Measurements from ENCODE around the gene NCOR2. TPM values are rescaled to one million over a fixed set of nuclear protein-coding genes. Genes with fewer than 3 reads are reported as not detected.

Gene NCOR2
- polyA plus RNA-seq, 3 donors, result 49.9 to 59.7 (median 50.1) TPM

DNA sequence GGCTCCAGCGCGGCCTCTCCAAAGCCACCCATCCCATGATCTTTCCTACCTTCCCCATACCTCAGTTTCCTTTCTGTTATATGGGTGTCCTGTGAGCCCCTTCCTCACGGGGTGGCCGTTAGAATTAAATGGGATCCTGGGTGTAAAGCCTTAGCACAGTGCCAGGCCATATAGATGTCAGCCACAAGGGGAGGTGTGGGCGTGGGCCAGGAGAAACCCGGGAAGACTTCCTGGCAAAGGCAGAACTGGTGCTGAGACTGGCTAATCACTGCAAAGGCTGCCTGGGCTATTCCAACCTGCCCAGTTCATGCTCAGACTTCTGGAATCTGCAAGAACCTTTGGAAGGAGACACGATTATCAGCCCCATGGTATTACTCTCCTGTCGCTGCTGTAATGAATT is 11.0 kb upstream of the NCOR2 start:
- no peak for DNase-seq (ENCODE audit: low read depth in 3 of 3, low spot score in 2 of 3)

DNA sequence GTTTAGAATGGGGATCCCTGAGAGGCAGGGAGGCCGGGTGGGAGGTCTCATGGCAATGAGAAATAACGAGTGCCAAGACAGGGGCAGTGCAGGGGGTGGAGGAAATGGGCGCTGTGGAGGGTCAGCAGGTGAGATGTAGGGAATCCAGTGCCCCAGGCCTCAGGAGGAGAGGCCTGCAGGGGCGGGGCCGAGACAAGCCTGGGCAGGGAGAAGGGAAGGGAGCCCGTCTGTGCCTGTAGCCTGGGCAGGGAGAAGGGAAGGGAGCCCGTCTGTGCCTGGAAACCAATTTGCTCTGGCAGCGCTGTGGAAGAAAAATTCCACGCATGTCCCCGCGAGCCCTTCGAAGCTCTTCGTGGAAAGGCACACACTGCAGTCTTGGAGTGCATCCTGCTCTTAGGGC is 10.6 kb upstream of the NCOR2 start:
- DNase-seq (ENCODE audit: low read depth in 3 of 3, low spot score in 2 of 3), result no peak

DNA sequence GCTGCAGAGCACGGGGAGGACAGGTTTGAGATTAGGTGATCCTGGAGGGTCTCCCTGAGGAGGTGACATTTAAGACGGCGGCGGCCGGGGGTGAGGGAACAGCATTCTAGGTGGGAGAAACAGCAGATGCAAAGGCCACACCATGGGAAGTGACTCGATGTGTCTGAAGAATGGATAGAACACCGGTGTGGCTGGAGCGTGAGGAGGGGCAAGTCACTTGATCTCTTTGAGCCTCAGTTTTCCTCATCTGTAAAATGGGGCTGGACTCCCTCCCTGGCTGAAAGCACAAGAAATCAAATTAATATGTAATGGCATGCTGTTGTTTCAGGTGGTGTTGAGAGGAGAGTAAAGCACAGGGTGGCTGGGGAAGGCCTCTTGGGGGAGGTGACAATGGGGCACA is 10.0 kb upstream of the NCOR2 start:
- no peak for DNase-seq (ENCODE audit: low read depth in 3 of 3, low spot score in 2 of 3)

DNA sequence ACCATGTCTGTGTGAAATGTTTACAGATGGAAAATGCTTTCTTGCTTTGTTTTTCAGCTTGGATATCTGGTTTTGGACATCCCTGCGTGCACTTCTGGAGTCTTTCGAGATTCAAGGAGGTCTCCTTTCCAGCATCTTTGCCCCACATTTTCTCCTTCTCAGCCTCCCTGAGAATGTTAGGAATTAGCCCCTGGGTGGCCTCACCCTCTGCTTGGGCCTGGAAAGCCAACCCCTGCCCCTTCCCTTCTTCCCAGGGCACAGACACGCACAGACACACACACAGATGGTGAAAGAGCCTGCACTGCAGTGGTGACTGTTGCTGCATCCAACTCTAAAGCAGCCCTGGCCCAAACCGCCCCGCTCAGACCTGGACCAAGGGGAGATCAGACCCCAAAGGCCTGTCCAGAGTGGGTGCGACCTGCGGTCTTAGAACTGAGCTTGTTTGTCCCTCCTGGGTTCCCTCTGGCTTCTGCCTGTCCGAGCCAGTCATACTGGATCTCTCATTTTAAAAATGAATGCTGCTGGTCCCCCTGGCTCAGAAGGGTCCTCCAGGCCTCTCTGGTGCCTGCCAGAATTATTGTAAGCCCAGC is 8.7 kb upstream of the NCOR2 start:
- DNase-seq (ENCODE audit: low read depth in 3 of 3, low spot score in 2 of 3), result no peak

DNA sequence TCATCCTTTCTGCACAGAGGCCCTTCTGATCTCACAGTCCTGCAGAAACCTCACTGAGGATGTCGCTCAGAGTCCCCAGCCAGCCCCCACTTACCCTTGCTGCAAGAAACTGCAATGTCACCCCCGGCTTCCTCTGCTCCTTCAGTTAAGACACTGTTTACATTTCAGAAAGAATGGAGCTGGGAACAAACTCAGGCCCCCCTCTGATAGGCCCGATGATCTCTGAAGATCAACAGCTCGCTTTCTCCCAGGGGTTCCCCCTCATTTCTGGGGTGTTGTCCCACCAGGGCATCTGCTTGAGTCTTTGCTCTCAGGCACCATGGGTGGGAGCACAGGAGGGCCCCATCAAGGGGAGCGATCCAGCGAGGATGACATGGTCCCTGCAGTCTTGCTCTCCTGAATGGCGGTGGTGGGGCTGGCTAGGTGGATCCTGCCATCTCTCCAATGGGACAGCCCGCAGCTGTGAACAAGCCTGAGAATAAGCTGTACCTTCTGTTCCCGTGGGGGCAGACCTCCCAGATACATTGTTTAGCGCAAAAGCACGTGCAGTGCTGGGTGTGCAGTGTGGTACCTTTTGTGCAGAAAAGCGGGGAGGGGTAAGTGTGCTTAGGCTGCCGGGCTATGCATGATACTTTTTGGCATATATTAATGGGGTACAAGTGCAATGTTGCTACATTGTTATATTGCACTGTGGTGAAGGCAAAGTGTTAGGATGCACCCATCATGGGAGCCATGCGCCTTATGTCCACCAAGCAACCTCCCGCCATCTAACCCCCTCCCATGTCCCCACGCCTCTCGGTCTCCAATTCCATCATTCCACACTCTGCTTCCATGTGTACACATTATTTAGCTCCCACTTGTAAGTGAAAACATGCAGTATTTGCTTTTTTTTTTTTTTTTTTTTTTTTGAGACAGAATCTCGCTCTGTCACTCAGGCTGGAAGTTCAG is 6.7 kb upstream of the NCOR2 start:
- no peak for DNase-seq (ENCODE audit: low read depth in 3 of 3, low spot score in 2 of 3)

DNA sequence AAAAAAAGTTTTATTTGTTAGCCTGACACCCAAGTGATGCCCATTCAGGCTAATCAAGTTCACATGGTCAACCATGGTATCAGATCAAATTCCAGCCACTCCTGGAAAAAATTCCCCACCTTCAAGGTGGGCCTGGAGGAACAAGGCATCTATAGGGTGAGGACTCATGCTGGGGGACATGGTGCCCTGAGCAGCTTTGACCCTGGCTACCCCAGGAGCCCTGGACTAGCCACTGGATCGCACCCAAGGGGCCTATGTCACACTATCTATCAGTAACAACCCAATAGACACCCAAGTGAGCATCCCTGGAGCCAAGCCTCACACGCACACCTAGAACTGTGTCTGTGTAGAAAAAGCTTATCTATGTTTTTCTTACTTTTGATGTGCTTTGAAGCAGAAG is 4.1 kb upstream of the NCOR2 start:
- DNase-seq (ENCODE audit: low read depth in 3 of 3, low spot score in 2 of 3), result no peak

DNA sequence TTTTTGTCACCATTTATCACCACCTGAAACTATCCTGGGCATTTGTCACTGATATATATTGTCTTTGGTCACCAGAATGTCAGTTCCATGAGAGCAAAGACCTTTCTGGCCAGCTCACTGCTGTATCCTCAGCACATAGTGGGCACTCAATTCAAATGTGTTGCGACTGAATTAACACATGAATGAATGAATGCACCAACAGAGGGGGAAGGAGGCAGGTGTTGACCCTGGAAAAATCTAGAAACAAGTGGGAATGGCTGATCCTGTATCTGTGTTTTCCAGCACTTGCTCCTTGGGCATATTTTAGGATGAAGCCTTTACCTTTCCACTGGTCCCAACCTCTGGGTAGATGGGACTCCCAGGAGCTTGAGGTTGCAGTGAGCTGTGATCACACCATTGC is 3.4 kb upstream of the NCOR2 start:
- DNase-seq (ENCODE audit: low read depth in 3 of 3, low spot score in 2 of 3), result no peak

DNA sequence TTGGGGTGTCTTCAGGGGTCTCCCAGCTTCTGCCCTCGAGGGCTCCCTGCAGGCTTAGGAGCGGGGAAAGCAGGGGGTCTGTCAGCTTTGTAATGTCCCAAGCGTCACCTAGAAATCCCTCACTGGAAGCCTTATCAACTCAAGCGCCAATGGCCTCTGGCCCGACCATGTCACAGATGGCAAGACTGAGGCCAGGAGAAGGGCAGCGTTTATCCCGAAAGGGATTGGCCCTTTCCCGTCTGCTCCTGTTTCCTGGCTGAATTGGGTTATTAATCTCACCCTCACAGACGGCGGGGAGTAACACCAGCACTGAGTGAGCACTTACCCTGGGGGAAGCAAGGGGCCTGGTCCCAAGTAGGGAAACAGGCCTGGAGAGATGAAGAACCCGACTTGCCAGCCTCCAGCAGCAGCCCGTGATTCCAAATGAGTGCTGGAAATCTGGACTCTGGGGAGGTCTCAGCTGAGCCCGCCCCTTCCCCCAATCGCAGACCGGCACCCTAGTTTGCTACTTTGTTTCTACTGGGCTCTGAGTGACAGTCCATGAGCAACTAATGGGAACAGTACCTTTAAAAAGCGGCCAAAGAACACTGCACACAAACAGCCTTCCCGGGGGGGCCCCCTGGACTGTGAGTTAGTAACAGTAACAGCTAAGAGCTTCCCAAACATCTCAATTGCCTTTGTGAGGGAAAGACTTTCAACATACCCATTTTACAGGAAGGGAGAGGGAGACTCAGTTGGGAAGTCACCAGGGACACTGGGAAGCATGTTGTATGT is 2.1 kb upstream of the NCOR2 start:
- DNase-seq (ENCODE audit: low read depth in 3 of 3, low spot score in 2 of 3), result no peak

DNA sequence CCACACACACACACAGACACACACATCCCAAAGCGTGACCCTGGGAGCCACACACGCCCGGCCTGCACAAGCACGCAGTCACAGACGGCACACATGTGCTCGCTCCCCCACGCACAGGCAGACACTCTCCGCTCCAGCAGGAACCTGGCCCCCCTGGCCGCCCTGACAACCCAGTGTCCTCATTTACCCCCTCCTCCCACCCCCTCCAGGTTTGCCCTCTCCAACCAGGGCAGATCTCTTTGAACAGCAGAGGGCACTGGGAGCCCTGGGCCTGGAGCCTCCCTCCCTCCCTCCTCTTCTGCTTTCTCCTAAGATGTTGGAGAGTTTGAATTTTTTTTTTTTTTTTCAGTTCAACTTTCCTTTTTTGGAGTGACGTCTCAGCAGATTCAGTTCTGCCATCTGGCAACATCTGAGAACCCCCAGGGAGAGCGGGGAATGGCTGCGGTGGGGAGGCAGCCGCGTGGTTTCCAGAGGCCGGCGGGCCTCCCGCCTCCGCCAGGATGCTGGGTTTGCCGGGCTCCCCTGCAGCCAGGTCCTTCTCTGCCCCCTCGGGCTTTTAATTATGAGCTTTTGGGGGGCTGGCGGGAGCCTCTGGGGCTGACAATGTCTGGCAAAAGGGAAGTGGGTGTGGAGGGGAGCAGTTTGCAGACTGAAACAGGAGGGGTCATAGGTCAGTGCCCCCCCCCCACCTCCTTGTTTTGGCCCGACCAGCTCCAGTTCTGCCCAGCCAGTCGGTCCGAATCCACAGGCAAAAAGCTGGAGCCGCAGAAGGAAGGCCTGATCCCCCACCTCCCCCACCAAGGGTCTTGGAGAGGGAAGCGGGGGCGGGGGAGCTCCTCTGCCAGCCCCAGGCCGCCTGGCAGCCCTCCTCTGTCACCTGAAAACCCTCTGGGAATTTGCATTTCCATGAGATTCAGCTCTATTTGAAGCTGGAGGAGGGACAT is 1.3 kb upstream of the NCOR2 start:
- DNase-seq (ENCODE audit: low read depth in 3 of 3, low spot score in 2 of 3), result no peak

DNA sequence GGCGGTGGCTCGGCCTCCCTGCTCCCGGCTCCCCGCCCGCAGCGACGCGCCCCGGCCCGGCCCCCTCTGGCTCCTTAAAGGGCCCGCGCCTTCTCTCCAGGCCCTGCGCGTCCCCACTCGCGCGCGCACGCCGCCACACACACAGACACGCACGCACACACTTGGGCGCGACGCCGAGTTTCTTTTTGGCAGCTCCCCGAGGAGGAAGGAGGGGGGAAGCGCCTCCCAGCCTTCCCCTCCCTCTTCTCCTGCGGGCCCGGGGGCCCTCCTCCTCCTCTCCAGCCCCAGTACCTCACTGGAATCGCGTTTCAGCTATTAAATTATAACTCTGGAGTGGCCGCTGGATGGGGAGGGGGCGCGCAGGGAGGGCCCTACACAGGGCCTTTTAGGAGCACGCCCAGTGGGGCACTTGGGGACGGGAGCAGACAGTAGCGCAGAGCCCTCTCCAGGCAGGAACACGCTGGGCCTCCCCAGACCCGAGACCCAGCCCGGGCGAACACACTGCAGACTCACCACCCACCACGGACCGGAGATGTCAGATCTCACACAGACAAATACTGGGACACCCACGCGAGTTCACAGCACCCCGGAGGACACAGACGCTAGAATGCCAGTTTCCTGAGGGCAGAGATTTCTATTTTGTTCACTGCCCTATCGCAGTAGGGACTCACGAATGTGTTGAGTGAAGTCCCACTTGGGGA is 411 bp upstream of the NCOR2 start:
- DNase-seq (ENCODE audit: low read depth in 3 of 3, low spot score in 2 of 3), result peak in 1 of 3 donors; percentile 78

DNA sequence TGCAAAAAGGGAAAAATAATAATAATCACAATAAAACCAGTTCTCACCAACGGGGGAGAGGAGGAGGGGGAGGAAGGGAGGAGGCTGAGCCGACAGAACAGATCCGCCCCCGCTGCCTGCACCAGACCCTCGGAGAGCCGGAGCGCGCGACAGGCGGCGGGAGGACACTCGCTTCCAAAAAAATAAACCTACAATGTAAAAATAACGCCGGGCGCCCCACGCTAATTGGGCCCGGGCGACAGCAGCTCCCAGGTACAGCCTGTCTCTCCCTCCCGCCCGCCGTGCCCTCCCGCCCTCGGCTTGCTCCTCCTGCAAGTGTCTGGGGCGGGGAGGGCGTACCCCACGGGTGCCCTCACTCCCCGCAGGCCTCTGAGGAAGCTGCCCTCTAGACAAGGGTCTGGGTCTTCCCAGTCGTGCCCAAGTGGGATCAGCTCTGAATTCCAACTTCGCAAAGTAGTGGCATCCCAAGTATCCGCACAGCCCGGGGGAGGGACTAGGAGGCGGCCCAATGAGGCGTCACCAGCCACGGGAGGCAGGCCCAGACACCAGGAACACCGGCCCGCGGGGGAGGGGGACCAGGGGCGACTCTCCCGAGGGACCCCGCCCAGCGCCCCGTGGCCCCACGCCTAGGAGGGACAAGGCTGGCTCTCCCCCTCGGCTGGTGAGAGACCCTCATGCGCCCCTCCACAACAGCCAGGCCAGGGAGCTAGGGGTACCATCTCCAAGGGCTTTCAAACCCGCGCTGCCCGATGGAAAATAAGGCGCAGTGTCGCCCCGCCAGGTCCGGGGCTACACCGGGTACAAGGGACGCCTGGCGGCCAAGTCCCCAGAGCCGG is 1.0 kb downstream of the NCOR2 start:
- peak in 1 of 3 donors; percentile 69 for DNase-seq (ENCODE audit: low read depth in 3 of 3, low spot score in 2 of 3)

DNA sequence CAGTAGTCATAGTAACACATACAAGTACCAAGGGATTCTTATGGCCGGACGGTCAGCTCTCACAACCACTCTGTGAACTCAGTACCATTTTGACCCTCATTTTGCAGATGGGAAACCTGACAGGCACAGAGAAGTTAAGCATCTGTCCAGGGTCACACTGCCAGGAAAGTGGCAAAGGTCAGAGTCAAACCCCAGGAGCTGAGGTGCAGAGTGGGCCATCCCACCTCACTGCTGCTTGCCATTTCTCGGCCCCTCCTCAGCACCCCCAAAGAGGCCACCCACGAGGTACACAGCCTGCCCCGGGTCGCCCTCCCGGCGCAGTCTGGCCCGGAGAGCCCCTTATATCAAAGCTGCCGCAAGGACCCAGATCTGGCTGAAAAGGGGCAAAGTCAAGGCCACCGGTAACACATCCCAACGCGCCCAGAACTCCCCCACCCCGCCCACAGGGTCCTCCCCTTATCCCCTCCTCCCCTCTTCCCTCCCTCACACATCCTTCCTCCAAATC is 1.7 kb downstream of the NCOR2 start:
- no peak for DNase-seq (ENCODE audit: low read depth in 3 of 3, low spot score in 2 of 3)

DNA sequence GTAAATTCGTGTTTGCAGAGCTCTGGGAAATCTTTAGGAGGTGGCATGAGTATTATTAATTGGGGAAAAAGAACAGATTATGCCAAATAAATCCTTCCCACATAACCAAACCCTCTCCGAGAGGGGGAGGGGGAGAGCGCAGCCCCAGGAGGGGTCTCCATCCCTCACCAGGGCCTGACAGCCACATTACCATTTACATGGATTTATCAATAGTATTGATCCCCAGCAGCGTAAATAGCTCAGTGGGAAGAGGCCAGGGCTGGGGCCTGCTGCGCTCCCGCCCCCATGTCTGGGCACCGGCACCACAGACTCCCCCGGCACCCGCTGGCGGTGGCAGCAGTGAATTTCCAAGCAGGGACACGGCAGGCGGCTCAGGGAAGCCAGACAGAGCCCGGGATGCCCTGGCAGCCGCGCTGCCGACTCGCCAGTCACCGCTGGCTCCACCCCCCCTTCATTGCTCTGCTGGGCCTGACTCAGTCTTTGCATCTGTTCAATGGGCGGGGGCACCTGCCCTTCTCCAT is 2.4 kb downstream of the NCOR2 start:
- no peak for DNase-seq (ENCODE audit: low read depth in 3 of 3, low spot score in 2 of 3)

DNA sequence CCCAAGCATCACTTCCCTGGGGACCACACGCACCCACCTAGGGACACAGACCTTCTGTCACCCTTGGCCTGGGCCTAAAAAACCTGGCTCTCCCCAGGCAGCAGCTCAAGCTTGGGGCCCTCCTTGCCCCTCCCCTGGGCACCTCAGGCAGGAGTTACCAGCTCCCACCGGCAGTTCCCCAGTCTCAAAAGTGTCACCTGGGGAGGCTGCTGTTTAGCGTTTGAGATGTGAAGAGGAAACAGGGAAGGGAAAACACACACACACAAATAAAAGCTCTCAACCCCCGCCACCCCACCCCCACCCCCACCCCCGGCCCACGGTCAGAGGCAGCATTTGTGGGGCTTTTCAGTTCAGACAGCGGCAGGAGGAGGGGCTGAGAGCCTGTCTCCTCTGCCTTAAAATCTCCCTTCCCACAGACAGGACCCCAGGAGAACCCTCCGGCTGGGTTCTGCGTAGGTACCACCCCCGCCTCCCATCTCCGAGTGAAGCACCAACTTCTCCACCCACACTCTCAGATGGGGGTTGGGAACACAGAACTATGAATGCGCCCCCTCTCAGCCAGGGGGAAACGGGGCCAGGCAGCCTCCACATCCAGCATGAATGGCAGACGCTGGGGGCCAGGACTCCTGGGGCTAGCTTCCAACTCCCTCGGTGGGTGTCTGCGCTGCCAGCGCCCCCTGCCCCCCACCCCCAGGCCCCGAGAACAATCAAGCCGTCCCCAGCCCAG is 3.0 kb downstream of the NCOR2 start:
- DNase-seq (ENCODE audit: low read depth in 3 of 3, low spot score in 2 of 3), result no peak

DNA sequence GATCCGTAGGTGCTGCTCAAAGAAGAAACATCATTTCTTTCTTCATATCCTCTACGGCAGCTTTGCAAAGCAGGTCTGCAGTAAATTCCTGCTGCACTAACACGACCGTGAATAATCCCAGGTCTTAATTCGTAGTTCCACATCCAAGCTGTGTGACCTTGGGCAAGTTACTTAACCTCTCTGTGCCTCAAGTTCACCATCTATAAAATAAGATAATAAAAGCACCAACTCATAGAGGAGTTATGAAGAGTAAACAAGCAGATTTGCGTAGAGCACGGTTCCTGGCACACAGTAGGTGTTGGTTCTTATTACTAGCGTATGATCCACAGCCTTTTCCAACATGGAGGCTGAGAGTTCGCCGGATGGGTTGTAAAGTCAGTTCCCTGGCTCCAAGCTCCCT is 3.6 kb downstream of the NCOR2 start:
- DNase-seq (ENCODE audit: low read depth in 3 of 3, low spot score in 2 of 3), result no peak

DNA sequence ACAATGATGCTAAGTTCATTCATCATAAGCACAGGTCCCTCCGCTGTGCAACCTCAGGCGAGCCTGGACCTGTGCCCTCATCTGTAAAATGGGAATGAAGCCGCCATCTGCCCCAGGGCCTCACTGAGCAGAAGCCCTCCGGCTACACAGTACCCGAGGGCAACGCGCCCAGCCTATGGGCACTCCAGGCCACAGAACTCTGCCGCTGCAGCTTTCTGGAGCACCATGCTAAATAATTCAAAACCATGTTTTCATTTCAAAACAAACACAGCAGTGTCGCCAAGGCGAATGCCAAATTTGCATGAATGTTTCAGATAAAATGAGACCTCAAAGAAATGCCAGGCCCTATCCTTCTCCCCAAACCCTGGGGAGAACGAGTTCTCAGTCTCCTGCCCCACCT is 4.0 kb downstream of the NCOR2 start:
- no peak for DNase-seq (ENCODE audit: low read depth in 3 of 3, low spot score in 2 of 3)

DNA sequence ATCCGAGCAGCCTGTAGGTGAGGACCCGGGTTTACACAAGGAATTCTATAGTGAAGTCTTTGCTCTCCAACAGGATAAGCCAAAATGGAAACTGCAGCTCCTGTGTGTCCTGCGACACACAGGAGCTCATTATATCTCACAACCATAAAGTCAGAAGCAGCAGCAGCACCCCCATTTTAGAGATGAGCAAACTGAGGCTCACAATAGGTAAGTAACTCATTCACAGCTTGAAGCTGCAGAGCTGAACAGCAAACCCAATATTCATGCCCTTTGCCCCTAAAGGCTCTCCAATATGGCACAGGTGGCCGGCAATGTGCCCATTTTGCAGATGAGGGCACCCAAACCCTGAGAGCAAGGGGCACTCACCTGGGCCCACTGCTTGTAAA is 4.6 kb downstream of the NCOR2 start:
- no peak for DNase-seq (ENCODE audit: low read depth in 3 of 3, low spot score in 2 of 3)
